ENCODE measurements around the gene CBX3.

DNA sequence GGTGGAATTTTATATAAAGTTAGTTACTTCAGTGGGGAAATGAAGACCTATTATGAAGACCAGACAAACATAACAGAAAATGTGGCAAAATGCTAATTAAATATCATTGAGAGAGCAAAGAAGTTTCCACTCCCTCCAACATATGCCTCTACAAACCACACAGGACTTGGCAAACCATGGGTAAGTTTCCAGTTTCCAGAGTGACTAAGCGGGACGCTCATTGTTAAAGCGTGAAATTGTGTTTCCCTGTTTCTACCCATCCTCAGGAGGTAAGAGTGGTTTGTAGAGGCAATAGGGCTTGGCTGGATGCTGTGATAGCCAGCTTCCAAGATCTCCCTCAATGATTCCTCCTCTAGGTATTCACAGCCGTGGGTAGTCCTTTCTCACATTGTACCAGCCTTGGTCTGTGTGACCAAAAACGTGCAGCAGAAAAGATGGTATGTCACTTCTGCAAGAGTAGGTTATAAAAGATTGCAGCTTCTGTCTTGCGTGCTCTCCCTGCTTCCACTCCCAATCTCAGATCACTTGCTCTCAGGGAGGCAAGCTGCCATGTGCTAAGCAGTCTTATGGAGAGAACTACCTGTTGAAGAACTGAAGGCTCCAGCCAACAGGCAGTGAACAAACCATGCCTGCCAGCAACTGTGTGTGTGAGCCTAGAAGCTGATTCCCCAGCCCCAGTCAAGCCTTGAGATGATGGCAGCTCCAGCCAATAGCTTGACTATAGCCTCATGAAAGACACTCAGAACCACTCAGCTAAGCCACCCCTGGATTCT lies 35.7 kb downstream of the CBX3 start:
- TF ChIP-seq, protein P1, sequence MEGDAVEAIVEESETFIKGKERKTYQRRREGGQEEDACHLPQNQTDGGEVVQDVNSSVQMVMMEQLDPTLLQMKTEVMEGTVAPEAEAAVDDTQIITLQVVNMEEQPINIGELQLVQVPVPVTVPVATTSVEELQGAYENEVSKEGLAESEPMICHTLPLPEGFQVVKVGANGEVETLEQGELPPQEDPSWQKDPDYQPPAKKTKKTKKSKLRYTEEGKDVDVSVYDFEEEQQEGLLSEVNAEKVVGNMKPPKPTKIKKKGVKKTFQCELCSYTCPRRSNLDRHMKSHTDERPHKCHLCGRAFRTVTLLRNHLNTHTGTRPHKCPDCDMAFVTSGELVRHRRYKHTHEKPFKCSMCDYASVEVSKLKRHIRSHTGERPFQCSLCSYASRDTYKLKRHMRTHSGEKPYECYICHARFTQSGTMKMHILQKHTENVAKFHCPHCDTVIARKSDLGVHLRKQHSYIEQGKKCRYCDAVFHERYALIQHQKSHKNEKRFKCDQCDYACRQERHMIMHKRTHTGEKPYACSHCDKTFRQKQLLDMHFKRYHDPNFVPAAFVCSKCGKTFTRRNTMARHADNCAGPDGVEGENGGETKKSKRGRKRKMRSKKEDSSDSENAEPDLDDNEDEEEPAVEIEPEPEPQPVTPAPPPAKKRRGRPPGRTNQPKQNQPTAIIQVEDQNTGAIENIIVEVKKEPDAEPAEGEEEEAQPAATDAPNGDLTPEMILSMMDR (IDR thresholded peaks at IDR 0.05), result no peak
- no peak for TF ChIP-seq EP300 (IDR thresholded peaks at IDR 0.05)
- TF ChIP-seq POLR2A (IDR thresholded peaks at IDR 0.05), result no peak
- TF ChIP-seq POLR2AphosphoS5 (IDR thresholded peaks at IDR 0.05), result no peak
